Raji (cell line): Measurements from ENCODE around the gene TPK1.

Experiments
- POLR2A ChIP-seq: IDR thresholded peaks from 2 replicates; pipeline ENCODE4 v1.6.1; 2011; ENCODE audit warnings: low read depth, low read length, control low read depth; ENCODE audit not compliant: insufficient read depth

The TPK1 gene

DNA sequence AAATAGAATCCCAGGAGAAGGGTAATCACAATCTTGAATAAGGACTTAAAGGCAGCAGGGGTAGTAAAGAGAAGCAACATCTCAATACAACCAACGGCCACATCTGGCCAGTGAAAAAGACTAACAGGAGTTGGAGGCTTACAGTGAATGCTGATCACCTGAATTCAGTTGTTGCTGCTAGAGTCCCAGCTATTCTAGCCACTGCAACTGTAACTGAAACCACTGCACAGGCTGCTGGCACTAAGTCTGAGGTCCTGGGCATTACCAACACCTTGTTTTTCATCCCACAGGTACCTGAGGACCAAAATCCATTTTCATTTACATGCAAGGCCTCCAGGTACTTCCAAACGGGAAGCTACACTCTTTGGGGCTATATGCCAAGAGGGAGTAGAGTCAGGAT lies 44.4 kb downstream of the TPK1 start:
- TF ChIP-seq POLR2A, result no peak

DNA sequence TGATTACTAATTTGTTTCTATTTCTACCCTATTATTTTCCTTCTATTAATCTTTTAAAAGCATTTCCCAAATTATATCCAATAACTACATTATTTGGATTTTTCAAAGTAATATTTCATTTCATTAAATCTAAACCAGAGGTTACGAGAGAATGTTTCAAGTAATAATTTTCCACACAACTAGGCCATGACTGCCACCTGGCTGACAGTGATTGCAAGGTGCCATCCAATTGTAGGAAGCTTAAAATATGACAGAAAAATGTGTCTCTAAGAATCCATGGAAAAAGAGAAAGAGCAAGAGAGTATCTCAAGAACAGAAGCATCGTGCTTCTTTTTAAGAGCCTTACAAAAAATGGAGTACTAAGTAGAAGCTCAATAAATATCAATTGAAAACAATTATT lies 48.7 kb downstream of the TPK1 start:
- TF ChIP-seq POLR2A, result no peak

DNA sequence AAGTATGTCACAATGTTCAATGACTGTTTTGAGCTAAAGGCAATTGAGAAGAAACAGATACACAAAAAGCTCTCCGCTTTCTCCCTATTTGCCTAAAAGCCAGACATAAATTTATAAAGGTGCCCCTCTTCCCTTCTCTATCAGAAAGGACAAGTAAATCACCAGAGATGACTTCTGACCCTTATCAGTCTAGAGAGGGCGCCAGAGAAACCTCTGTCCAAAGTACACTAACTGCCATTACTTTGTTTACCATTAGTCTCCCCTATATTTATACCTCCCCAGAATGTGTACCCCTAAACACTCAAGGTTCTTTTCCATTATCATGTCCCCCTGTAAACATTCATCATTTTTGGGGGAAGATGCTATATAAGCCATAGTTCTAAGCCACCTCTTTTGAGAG lies 49.3 kb downstream of the TPK1 start:
- no peak for TF ChIP-seq POLR2A

DNA sequence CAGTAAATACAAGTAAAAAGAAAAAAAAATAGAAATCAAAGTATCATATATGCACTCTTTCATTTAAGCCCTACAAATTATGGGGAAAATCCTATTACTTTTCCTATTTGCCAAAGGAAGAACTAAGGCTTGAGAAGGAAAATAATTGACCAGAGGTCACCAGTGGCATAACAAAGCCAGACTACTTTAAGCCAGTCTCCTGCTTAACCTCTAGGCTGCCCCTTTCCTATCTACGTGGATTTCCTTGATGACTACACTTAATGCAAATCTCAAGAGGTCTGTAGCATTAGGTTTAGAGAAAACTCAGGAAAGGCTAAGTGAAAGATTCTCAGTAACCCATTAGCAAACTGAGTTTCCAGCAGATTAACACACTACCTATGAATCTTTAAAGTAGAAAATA lies 49.8 kb downstream of the TPK1 start:
- no peak for TF ChIP-seq POLR2A

DNA sequence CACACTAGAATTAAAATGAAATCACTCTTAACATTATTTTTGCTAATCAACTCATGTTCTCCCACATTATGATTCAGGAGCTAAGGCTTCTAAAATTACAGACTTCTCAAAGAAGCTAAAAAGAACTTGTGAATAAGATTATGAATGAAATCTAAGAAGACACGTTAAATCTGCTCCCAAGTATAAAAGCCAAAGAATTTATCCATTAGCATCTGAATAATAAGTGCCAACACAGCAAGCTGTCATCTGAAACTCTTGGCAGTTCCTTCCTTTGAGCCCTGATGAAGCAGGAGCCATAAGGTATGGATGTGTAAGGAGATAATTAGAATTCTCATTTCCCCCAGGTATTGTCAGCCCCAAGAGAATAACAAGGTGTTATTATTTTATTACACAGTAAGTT lies 50.3 kb downstream of the TPK1 start:
- TF ChIP-seq POLR2A, result no peak

DNA sequence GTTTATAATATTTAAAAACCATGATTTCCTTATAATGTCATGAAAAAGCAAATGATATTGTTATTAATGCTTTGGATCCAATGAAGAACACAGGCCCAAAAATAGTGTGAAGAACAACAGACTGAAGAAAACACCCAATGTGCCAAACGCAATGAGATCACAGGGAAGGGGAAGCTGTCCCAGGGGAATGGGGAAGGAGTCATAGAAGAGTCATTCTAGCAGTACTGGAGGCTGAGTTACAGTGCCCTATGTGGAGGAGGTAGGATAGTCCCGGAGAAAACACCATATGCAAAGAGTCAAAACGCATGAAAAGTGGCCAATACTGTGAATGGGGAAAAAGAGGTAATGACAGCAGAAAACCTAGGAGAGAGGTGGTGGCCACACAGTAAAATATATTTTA lies 50.9 kb downstream of the TPK1 start:
- no peak for TF ChIP-seq POLR2A

DNA sequence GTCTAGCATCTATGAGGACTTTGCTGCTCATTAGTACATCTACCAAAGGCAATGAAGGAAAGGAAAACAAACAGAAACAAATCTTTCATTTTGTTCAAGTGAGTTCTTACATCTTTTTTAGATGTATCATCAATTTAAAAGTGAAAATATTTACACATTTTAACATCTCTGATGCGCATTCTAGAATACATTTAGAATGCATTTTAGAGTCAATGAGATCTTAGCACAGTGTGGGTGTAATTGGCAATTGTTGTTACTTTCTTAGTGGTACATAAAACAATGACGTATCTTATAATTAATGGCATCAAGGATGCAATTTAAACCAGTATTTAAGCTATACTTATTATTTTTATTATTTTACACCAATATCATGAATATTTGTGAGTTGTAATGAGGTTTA lies 51.4 kb downstream of the TPK1 start:
- no peak for TF ChIP-seq POLR2A

DNA sequence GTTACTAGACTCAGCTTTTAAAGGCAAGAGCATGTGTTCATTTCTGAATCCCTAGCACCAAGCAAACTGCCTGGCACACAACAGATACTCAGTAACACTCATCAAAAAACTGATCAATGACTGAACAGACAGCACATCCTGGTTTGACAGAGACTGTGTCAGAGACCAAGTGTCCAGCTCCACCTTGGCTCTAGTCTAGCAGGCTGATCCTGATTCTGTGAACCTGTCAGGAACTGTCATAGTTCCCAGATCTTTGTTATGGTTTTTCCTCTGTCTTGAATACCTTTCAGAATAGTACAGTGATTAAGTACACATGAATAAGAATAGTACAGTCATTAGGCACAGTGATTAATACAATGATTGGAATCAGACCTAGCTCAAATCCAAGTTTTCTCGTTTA lies 53.0 kb downstream of the TPK1 start:
- TF ChIP-seq POLR2A, result no peak

DNA sequence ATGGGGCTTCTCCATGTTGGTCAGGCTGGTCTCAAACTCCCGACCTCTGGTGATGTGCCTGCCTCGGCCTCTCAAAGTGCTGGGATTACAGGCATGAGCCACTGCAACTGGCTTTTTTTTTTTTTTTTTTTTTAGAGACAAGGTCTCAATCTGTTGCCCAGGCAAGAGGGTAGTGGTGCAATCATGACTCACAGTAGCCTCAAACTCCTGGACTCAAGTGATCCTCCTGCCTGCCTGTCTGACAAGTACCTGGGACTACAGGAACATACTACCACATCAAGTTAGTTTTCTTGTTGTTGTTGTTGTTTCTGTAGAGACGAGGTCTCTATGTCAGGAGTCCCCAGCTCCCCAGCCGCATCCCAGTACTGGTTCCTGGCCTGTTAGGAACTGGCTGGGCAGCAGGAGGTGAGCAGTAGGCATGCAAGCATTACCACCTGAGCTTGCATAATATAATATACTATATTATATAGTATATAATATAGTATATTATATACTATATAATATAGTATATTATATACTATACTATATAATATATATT lies 55.7 kb downstream of the TPK1 start:
- TF ChIP-seq POLR2A, result no peak

DNA sequence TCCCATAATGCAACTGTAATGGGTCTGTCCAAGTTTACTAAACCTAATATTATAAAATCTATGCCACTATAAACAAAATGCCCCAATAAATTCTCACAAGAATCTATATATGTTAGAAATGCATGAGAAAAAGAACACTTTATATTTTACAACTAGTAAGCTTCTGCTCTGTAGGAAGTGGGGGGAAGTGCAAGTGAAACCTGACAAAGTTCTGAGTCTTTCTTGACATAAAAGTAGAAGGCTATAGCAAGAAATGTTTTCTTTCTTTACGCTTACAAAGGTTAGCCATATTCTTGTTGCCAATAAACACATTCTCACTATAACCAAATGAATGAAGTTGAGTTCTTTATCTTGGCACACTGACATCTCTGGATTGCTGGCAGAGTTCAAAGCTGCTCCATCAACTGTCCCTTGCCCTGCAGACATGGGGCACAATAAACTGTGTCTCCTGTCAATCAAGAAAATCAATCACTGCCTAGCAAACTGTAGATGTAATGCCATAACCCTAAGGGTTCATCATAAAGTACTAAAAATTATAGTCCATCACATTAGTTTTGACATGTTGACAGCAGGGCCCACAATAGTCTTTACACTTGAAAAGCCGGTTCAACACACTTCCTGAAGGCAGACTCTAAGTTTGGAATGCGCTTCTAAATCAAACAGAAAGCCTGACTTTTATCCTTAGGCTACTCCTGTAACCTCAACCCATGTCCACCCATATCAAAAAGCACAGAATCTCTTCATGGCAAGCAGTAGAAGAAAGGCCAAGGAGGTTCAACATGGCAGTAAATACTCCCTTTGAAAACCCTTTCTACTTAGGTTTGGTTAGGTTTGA lies 58.6 kb downstream of the TPK1 start:
- TF ChIP-seq POLR2A, result no peak

DNA sequence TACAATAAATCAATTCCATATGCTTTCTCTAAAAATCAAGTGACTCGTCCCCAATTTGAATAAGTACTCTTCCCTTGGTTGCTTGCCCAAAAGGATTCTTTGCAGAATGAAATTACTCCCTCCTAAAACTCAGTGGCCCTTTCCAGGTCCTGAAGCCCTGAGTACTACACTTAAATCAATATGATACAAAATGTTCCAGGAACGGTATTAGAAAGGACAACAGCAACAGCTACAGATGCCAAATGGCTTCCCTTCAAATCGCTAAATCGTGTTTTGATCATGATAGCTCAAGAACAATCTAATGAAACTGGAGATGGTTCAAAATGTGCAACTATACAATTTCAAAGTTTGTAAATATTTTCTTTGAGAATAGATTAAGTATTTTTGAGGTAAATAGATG lies 59.4 kb downstream of the TPK1 start:
- TF ChIP-seq POLR2A, result no peak

DNA sequence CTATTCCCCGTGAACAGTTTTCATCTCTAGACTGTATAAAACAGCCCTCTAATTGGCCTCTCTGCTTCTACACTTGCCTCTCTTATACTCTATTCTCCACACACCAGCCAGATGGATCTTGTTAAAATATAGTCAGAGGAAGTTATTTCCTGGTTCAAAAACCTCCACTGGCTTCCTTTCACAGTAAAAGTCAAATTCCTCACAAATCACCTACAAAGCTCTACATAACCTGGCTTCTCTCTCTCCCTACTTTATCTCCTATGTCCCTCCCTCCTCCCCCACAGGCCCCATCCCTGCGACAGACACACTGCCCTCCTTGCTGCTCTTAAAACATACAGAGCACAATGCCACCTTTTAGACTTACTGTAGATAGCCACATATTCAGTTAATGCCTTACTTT lies 60.1 kb downstream of the TPK1 start:
- TF ChIP-seq POLR2A, result no peak

DNA sequence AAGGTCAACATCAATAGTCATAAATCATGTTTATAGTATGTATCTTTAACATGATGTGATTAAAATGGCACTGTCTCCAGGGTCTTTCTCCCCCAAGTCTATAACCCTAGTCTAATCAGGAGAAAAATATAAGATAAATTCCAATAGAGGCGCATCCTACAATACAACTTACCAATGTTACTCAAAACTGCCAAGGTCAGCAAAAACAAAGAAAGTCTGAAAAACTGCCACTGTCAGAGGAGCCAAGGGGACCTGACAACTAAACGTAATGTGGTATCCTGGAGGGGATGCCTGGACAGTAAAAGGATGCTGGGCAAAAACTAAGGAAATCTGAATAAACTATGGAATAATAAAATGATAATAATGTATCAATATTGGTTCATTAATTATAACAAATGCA lies 63.9 kb downstream of the TPK1 start:
- TF ChIP-seq POLR2A, result no peak

DNA sequence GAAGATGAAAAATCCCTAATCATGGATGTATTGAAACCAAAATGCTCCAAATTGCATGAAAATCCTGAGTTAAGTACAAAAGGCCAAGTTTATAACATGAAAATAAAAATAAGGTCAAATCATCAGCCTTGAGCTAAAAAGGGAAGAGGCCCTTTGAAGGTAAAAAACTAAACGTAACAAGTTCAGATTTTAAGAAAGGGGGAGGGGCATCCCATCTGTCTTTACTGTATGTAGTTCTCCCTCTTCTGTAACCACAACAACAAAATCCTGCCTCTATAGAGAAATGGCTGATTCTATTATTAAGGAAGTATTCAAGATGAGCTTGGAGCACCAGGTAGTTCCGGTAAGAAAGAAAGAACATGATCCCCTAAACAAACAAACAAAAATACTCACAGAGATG lies 64.7 kb downstream of the TPK1 start:
- no peak for TF ChIP-seq POLR2A

DNA sequence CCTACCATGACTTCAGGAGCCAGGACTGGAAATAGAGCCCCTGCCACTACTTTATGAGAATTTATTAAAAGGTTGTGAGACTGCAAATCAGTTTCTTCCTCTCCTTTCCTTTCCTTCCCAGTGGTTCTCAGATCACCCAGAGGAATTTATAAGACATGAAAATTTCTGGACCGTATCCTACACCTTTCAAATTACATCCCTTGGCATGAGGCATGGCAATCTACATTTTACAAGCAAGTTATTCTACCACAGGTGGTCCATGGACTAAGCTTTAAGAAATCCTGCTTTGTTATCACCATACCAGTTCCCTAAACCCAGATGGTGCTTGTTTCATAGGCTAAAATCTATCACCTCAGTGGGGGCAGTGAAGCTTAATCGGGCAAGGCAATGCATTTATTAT lies 66.5 kb downstream of the TPK1 start:
- TF ChIP-seq POLR2A, result no peak

DNA sequence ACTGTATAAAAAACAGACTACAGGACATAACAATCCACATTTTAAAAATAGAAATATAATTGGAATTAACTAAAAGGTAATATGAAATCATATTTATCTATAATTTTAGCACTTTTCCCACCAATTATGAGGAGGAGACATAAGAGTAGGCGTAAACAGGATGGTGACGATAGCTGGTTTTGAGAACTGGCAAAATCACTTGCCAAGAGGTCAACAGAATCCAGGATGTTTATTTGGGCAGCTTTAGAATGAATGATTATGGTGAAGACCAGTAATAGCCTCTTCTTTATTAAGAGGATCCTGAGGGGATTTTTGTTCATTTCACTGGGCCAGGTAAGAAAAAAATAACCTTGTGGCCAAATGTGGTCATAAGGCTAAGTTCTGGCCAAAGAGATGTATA lies 67.2 kb downstream of the TPK1 start:
- no peak for TF ChIP-seq POLR2A

DNA sequence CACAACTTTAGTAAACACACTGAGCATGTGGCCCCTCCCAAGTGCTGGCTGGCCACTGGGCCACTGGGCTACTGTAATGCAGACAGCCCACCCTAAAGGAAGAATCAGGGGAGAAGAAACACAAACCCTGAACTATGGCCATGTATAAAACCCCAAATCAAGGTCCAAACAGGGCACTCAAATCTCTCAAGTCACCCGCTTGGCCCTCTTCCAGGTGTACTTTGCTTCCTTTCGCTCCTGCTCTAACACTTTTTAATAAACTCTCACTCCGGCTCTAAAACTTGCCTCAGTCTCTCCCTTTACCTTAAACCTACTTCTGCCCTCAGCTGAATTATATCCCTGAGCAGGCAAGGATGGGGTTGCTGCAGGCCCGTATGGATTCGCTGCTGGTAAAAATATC lies 72.6 kb downstream of the TPK1 start:
- TF ChIP-seq POLR2A, result no peak
